Effector memory CD8-positive, alpha-beta T cell (primary cell): ENCODE measurements around the gene PIEZO1.
A peak's percentile ranks its signal among the peaks of the same experiment; 100 is the strongest.
"Not testable (repeated sequence)": the region's sequence is repeated elsewhere in the genome, so short reads cannot be mapped to it uniquely, and the experiment has no call there.

Experiments used
- ATAC-seq: fragments of 150-1000 bp; cut with Tn5 transposase; replicated peaks from 2 replicates; pipeline ENCODE4 v1.10.0; 2021; ENCODE audit warnings: mild to moderate bottlenecking, moderate library complexity
- DNase-seq, 3 experiments: peaks; one replicate each; pipeline ENCODE4 v3.0.0; 2021
- H3K27ac Mint-ChIP-seq, 2 donors: one replicate each; pipeline ENCODE4 v1.8.0; 2022; ENCODE audit warnings: mild to moderate bottlenecking in 2 of 2, mixed read lengths in 2 of 2, moderate library complexity in 2 of 2
- H3K27me3 Mint-ChIP-seq, 2 donors: one replicate each; pipeline ENCODE4 v1.8.0; 2022; ENCODE audit warnings: mixed read lengths in 2 of 2
- H3K36me3 Mint-ChIP-seq: one replicate; pipeline ENCODE4 v1.8.0; 2022; ENCODE audit warnings: mild to moderate bottlenecking, moderate library complexity, mixed read lengths; ENCODE audit not compliant: insufficient read depth
- H3K4me1 Mint-ChIP-seq, 2 donors: one replicate each; pipeline ENCODE4 v1.8.0; 2022; ENCODE audit warnings: low read depth in 2 of 2, mixed read lengths in 2 of 2
- H3K4me3 Mint-ChIP-seq, 2 donors: one replicate each; pipeline ENCODE4 v1.8.0; 2022; ENCODE audit warnings: mild to moderate bottlenecking in 2 of 2, mixed read lengths in 2 of 2, moderate library complexity in 2 of 2
- H3K9me3 Mint-ChIP-seq, 2 donors: one replicate each; pipeline ENCODE4 v1.8.0; 2022; ENCODE audit warnings: mixed read lengths in 2 of 2
- total RNA-seq, 9 experiments: gene quantifications; one replicate each; lab custom pipeline; 2026; lab: John Stamatoyannopoulos, UW

PIEZO1 gene
- 312 to 475 (median 379) reads per million in 9 experiments for total RNA-seq

DNA sequence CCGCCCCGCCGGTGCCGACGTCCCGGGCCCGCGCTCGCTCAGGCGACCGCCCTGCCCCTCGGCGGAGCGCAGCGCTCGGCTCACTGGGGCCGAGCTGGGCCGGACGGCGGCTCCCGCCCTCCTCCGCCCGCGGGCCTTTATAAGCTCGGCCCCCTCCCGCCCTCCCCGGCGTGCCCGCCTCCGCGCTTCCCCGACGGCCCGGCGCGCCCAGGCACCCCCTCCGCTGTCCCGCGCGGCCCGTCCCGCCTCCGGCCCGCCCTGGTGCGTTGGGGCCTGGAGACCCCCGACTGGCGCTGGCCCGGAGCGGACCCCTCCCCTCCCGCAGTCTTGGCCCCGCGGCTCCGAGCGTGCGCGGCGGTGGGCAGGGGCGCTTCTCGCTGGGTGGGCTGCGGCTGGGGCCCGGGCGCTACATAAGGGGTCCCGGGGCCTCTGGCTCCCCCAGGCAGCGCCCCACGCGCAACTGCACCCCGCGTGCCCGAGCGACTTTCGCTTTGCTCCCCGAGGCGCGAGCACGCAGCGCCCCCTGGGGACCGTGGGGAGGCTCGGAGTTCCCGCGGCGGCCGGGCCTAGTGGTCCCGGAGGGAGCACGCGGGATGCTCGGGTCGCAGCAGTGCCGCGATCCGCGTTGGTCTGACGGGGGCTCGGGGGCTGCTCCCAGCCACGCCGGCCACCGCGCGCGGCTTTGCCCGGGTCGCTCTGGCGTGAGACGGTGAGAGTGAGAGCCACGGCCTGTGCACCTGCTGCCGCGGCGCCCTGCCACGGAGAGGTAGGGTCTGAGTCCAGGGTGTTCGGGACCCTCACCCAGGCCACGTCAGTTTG lies at the start of gene PIEZO1:
TSS of gene PIEZO1 (minus strand) at position 115 of the 819 bp plus-strand sequence. CDS start 256 bp downstream, outside the sequence.
- Mint-ChIP-seq H3K4me3 (peak within 1 kb of the TSS; percentile 72 to 75), H3K27ac (peak within 1 kb of the TSS in 1 of 2 donors; percentile 91), H3K4me1 (peaks cover 40 to 42% of the 10 kb centered on the region in 2 donors), H3K36me3 (peaks cover 17% of the 10 kb centered on the region), H3K27me3 (no peaks in the 10 kb centered on the region), H3K9me3 (no peaks in the 10 kb centered on the region)
- DNase-seq (peak; percentile 83 to 88 (median 86)), ATAC-seq (peak; percentile 46)

DNA sequence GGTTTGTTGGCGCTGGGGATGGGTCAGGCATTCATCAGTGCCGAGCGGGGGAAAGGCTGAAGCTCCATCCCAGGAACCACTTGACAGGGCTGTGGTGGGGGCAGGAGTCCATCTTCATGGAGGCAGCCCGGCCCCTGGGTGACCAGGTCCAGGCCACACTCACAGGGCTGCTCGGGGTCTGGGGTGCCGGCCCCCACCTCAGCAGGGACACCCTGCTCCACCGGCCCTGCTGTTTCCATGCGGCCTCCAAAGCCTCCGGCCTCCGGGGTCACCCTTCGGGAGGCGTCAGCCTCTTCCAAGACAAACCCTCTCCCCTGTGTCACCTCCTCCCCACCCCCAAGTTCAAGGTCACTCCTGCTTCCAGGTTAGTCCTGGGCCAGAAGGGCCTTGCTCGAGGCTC lies 49.6 kb upstream of the PIEZO1 start:
- Mint-ChIP-seq H3K4me3 (no peak overlapping the region), H3K4me1 (no peaks in the 10 kb centered on the region), H3K27ac (no peak overlapping the region), H3K27me3 (no peaks in the 10 kb centered on the region), H3K36me3 (peaks cover 5% of the 10 kb centered on the region), H3K9me3 (no peaks in the 10 kb centered on the region)
- ATAC-seq (no peak), DNase-seq (no peak)

DNA sequence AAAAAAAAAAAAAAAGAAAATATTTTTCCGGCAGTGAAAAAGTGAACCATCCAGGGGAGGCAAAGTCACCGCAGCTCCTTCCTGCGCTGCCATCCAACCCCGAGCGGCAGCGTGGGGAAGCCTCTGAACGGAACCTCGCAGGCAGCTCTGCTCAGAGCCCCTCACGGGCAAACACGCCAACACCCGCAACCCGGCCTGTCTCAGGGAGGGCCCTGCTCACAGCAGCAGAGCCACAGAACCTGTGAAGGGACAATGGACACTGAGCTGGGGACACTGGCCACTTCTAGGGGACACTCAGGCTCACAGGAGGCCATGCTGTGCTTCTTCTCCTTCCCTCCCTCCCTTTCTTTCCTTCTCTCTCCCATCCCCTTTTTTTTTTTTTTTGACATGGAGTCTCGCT lies 48.1 kb upstream of the PIEZO1 start:
- ATAC-seq (no peak), DNase-seq (no peak)
- H3K27me3 Mint-ChIP-seq, result no peaks in the 10 kb centered on the region
- peak overlapping the region in 1 of 2 donors; percentile 5 for H3K27ac Mint-ChIP-seq
- H3K4me1 Mint-ChIP-seq, result no peaks in the 10 kb centered on the region
- H3K4me3 Mint-ChIP-seq, result no peak overlapping the region
- H3K36me3 Mint-ChIP-seq, result peaks cover 5% of the 10 kb centered on the region
- no peaks in the 10 kb centered on the region for H3K9me3 Mint-ChIP-seq

- ATAC-seq (no peak), DNase-seq (no peak)
- H3K4me1 Mint-ChIP-seq, result no peaks in the 10 kb centered on the region
Observed at GRCh38 chr16:88831838-88832237, 46.8 kb upstream of the PIEZO1 start.

GRCh38 chr16:88830783-88831182 lies 45.8 kb upstream of the PIEZO1 start:
- no peak for ATAC-seq
- no peaks in the 10 kb centered on the region for H3K4me1 Mint-ChIP-seq
- H3K27ac Mint-ChIP-seq, result no peak overlapping the region
- no peaks in the 10 kb centered on the region for H3K9me3 Mint-ChIP-seq
- H3K36me3 Mint-ChIP-seq, result no peaks in the 10 kb centered on the region
- no peaks in the 10 kb centered on the region for H3K27me3 Mint-ChIP-seq
- no peak for DNase-seq
- no peak overlapping the region for H3K4me3 Mint-ChIP-seq

More at GRCh38 chr16:88831838-88832237, 46.8 kb upstream of the PIEZO1 start:
- Mint-ChIP-seq H3K4me3 (no peak overlapping the region), H3K9me3 (no peaks in the 10 kb centered on the region), H3K27me3 (no peaks in the 10 kb centered on the region), H3K36me3 (peaks cover 5% of the 10 kb centered on the region), H3K27ac (no peak overlapping the region)

- no peak overlapping the region for H3K4me3 Mint-ChIP-seq
Observed at GRCh38 chr16:88830258-88830657, 45.2 kb upstream of the PIEZO1 start.

DNA sequence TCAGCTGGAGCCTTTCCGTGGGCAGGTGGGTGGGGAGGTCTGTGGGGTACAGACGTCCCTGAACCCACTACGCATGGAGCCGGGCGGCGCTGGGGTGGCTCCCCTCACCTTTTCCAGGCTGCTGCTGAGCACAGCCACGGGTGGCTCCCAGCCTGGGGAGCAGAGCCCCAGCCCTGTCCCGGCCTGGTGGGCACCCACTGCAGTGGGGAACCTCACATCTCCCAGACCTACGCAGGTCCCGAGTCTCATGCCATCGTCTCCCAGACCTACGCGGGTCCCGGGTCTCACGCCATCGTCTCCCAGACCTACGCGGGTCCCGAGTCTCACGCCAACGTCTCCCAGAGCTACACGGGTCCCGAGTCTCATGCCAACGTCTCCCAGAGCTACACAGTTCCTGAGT lies 43.7 kb upstream of the PIEZO1 start:
- H3K27me3 Mint-ChIP-seq, result no peaks in the 10 kb centered on the region
- H3K27ac Mint-ChIP-seq, result no peak overlapping the region
- ATAC-seq (no peak), DNase-seq (no peak)
- no peak overlapping the region for H3K4me3 Mint-ChIP-seq
- H3K9me3 Mint-ChIP-seq, result no peaks in the 10 kb centered on the region
- H3K4me1 Mint-ChIP-seq, result no peaks in the 10 kb centered on the region
- no peaks in the 10 kb centered on the region for H3K36me3 Mint-ChIP-seq

More at GRCh38 chr16:88830258-88830657, 45.2 kb upstream of the PIEZO1 start:
- no peaks in the 10 kb centered on the region for H3K36me3 Mint-ChIP-seq
- H3K4me1 Mint-ChIP-seq, result no peaks in the 10 kb centered on the region
- no peaks in the 10 kb centered on the region for H3K27me3 Mint-ChIP-seq
- DNase-seq (no peak), ATAC-seq (no peak)
- no peaks in the 10 kb centered on the region for H3K9me3 Mint-ChIP-seq
- no peak overlapping the region for H3K27ac Mint-ChIP-seq

GRCh38 chr16:88827727-88828126 lies 42.7 kb upstream of the PIEZO1 start:
- H3K36me3 Mint-ChIP-seq, result peaks cover under 1% of the 10 kb centered on the region
- H3K4me3 Mint-ChIP-seq, result no peak overlapping the region
- H3K27me3 Mint-ChIP-seq, result no peaks in the 10 kb centered on the region
- H3K27ac Mint-ChIP-seq, result no peak overlapping the region
- DNase-seq (no peak), ATAC-seq (no peak)
- H3K4me1 Mint-ChIP-seq, result no peaks in the 10 kb centered on the region
- H3K9me3 Mint-ChIP-seq, result no peaks in the 10 kb centered on the region

DNA sequence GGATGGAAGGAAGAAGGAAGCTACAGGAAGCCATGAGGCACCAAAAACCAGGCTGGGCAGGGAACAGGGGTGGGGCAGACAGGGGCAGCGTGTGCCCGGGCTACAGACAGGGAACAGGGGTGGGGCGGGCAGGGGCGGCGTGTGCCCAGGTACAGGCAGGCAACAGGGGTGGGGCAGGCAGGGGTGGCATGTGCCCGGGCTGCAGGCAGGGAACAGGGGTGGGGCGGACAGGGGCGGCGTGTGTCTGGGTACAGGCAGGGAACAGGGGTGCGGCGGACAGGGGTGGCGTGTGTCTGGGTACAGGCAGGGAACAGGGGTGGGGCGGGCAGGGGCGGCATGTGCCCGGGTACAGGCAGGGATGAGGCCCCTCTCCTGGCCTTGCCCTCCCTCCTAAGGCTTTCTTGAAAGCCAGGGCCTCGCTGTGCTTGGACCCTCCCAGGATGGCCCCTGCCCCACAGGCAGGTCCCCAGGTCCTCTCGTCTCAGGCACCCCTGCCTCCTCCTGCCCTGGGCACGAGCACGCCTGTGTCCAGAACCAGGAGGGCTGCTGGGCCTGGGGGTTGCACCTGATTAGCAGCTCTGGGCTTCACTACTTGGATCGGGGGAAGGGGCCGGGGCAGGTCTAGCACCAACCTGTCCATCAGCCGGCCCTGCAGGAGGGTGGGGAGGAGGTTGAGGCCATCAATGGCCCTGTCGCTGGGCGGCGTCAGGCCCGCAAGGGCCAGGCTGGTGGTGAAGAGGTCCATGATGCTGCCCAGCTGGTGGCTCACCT lies 41.2 kb upstream of the PIEZO1 start:
- no peak for DNase-seq
- no peak overlapping the region for H3K27ac Mint-ChIP-seq
- no peaks in the 10 kb centered on the region for H3K9me3 Mint-ChIP-seq
- no peak overlapping the region for H3K4me3 Mint-ChIP-seq
- H3K27me3 Mint-ChIP-seq, result no peaks in the 10 kb centered on the region
- no peak for ATAC-seq
- peaks cover 3% of the 10 kb centered on the region for H3K36me3 Mint-ChIP-seq
- no peaks in the 10 kb centered on the region for H3K4me1 Mint-ChIP-seq

GRCh38 chr16:88825146-88825545 lies 40.1 kb upstream of the PIEZO1 start:
- H3K9me3 Mint-ChIP-seq, result no peaks in the 10 kb centered on the region
- H3K4me1 Mint-ChIP-seq, result no peaks in the 10 kb centered on the region
- no peak overlapping the region for H3K27ac Mint-ChIP-seq
- DNase-seq, result no peak
- no peak for ATAC-seq
- peaks cover 3% of the 10 kb centered on the region for H3K36me3 Mint-ChIP-seq
- H3K27me3 Mint-ChIP-seq, result no peaks in the 10 kb centered on the region
- H3K4me3 Mint-ChIP-seq, result no peak overlapping the region

- no peak overlapping the region for H3K27ac Mint-ChIP-seq
- H3K4me1 Mint-ChIP-seq, result no peaks in the 10 kb centered on the region
- no peak for DNase-seq
- ATAC-seq, result no peak
- no peak overlapping the region for H3K4me3 Mint-ChIP-seq
- H3K27me3 Mint-ChIP-seq, result no peaks in the 10 kb centered on the region
- peaks cover 3% of the 10 kb centered on the region for H3K36me3 Mint-ChIP-seq
- no peaks in the 10 kb centered on the region for H3K9me3 Mint-ChIP-seq
Observed at GRCh38 chr16:88824256-88825077, 39.4 kb upstream of the PIEZO1 start.

DNA sequence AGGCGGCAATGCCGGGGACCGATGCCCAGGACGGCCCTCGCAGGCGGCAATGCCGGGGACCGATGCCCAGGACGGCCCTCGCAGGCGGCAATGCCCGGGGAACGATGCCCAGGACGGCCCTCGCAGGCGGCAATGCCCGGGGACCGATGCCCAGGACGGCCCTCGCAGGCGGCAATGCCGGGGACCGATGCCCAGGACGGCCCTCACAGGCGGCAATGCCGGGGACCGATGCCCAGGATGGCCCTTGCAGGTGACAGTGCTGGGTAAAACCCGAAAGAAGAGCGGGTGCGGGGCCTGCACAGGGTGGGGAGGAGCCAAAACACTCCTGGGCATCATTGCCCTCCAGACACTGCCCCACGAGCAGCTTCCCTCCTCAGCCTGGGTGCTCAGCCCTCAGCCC lies 38.6 kb upstream of the PIEZO1 start:
- DNase-seq, H3K4me1 Mint-ChIP-seq, H3K9me3 Mint-ChIP-seq, H3K36me3 Mint-ChIP-seq, H3K27me3 Mint-ChIP-seq, H3K27ac Mint-ChIP-seq, ATAC-seq, H3K4me3 Mint-ChIP-seq: not testable (repeated sequence)

- no peak for ATAC-seq
- H3K27ac Mint-ChIP-seq, result no peak overlapping the region
- H3K4me1 Mint-ChIP-seq, result no peaks in the 10 kb centered on the region
- H3K27me3 Mint-ChIP-seq, result no peaks in the 10 kb centered on the region
- no peak overlapping the region for H3K4me3 Mint-ChIP-seq
- no peak for DNase-seq
- H3K9me3 Mint-ChIP-seq, result no peaks in the 10 kb centered on the region
- peaks cover 3% of the 10 kb centered on the region for H3K36me3 Mint-ChIP-seq
Observed at GRCh38 chr16:88822281-88823040, 37.4 kb upstream of the PIEZO1 start.
